Left renal pelvis (tissue), 4 donors: ENCODE results near the gene ITPRID1. TPM values are rescaled to one million over a fixed set of nuclear protein-coding genes. Genes with fewer than 3 reads are reported as not detected.
A peak's percentile ranks its signal among the peaks of the same experiment; 100 is the strongest.
"Not testable (repeated sequence)": the region's sequence is repeated elsewhere in the genome, so short reads cannot be mapped to it uniquely, and the experiment has no call there.

Experiments used
- DNase-seq, 4 donors: peaks; one replicate each; pipeline ENCODE4 v3.0.0-alpha.2; 2013; ENCODE audit warnings: low read depth in 4 of 4, low spot score in 3 of 4
- polyA plus RNA-seq, 4 donors: library from polyadenylated mRNA; unstranded; fragments of 120-200 nt; gene quantifications; one replicate each; pipeline ENCODE4 v1.2.1, GENCODE V29; 2013; ENCODE audit not compliant: insufficient read length in 4 of 4

Gene ITPRID1
- polyA plus RNA-seq, result under 1 TPM in 2 of 4 donors, not detected in 2; 0.11 to 0.18 TPM

- DNase-seq, result no peak
Measured at GRCh38 chr7:31513790-31514189, at the start of gene ITPRID1. Gene ITPRID1 (plus strand): TSS chr7:31514090. CDS start chr7:31553025, 38,935 bp downstream.

DNA sequence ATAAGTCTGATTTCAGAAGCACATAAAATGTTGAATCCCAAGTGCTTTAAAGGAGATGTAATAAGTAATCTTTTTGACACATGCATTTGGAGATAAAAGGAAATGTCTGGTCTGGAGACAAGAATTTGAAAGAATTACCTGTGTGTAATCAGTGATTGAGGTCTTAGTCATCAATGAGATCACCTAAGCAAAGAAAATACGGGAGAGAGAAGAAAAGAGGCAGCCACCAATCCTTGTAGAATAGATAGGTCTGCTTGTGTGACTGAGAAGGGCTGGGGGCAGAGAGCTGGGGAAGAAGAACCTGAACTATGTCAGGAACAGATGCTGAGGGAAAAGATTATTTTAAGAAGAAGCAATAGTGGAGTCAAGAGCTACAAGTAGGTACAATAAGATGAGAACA is 49.3 kb upstream of the ITPRID1 start:
- no peak for DNase-seq

DNA sequence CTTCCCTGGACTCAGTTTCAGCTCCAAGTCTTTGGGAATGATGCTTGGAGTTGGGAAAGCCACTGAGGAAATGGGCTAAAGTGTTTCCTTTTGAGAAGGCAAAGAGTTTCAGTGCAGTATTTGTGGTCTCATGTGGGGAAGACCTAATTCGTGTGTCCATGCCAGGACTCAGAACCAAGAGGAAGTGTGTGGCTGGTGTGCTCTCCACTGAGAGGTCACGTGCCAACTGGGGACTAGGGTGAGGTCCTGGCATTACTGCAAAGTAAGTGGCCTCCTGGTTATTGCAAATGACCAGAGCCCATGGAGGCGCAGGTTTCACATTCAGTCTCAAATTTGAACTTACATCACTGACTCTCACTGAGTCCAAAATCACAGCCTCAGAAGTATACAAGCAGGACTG is 48.6 kb upstream of the ITPRID1 start:
- DNase-seq, result no peak

DNA sequence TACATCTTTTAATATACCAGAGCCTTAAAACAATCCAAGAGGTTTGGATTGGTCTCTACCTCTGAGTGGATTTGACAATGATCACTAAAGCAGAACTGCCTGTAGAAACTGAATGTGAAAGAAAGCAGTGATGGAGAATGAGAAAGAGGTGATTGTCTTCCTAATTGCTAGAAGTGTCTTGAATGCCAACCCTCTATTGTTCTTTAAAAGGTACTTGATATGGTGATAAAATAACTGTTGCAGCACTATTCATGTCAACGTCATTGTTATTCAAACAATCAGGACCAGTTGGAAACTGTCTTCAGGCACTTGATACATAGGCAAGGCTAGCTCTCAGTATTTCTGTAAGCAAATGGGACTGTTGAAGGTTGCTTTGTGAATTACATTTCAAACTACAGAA is 47.9 kb upstream of the ITPRID1 start:
- DNase-seq, result no peak

DNA sequence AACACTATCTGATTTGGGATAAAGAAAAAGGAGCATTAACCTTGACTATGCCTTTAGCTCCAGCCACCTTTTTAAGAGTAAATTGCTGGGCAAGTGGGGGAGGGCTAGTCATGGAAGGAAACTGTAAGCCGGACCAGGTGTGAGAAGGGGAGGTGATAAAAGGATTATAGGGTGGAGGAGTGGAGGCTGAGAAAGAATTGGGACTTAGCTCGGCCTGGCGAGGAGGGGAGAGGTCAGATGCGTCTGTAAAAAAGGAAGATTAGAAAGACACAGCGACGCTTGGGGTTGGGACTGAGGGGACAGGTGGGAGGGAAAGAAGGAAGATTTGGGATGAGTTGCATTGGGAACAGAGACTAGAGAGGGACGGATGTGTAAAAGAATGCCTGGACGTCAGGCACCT is 43.0 kb upstream of the ITPRID1 start:
- DNase-seq, result not testable (repeated sequence)

- no peak for DNase-seq
Measured at GRCh38 chr7:31475368-31475767, 38.5 kb upstream of the ITPRID1 start.

GRCh38 chr7:31476073-31476745 is 37.7 kb upstream of the ITPRID1 start:
- no peak for DNase-seq

DNA sequence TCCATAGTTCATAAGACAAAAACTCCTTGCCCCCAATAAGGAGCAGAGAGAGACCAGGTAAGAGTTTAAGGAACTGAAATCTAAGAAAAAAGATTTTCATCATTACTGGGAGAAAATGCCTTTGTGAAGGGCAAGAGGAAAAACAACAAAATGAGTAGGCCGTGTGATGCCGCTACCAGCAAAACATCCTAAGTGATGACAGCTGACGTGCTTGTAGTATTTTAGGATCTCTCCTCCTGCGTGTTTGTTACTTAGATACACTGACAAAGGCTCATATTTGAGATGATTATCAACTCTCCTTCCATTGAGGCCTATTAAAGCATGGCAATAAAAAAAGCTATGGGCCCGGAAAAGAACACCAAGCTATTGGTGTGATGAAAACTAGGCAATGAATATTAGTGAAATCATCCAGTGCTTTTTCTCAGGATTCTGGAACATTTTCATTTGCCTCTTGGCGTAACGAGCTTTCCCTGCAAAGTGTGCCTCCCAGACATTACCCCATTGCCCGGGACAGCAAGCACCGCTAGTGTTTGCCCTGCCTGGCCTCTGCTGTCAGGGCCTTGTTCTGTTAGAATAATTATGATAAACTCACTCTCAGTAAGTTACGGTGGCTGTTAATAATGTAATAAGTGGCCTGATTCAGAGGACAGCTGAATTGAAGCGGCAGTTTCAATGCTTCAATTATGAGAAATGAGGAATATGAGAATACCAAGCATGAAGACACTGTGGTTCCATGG is 36.8 kb upstream of the ITPRID1 start:
- DNase-seq, result no peak

- no peak for DNase-seq
Measured at GRCh38 chr7:31478018-31478417, 35.9 kb upstream of the ITPRID1 start.

DNA sequence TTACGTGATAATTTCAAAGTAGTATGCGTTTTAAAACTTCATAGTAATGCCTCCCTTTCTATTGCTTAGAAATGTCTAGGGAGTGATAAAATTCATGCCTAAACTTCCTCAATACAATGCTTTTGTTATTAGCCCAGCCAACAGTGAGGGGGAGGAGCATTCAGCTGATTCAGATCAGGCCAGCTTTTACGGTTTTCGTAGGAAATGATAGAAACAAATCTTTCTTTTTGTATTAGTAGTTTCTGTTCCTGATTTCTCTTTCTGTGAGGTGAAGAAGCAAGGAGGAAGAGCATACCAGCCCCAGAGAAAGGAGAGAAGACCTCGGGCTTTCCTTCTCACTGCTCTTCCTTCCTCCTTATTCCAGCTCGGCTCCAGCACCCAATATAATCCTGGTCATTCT is 35.2 kb upstream of the ITPRID1 start:
- no peak for DNase-seq

GRCh38 chr7:31487071-31487470 is 26.8 kb upstream of the ITPRID1 start:
- no peak for DNase-seq

- DNase-seq, result no peak
Measured at GRCh38 chr7:31487476-31487875, 26.4 kb upstream of the ITPRID1 start.

DNA sequence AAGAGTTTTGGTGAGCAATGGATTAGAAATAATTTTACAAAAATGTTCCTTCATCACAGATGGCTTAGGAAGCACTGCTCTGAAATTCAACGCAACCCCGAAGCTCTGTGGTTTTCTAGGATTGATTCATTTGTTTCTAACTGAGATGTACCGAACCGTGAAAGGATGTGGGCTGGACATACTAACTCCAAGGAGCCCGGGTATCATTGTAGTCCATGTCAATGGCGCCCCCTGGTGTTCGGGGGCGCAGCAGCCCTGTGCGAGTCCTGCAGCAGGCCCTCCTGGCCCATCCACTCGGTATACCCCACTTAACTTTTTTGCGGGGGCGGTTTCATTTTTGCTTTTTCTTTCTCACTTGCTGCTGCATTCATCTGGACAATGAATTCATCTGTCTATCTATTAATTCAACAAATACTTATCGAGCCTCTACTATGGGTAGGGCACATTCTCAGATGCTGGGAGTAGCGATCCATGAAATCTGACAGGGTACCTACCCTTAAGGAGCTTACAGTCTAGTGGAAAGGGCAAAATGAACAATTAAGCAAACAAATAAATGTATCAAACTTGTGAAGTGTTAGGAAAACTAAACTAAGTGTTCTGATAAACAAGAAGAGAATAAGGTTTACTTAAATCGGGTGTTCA is 25.2 kb upstream of the ITPRID1 start:
- DNase-seq, result no peak

DNA sequence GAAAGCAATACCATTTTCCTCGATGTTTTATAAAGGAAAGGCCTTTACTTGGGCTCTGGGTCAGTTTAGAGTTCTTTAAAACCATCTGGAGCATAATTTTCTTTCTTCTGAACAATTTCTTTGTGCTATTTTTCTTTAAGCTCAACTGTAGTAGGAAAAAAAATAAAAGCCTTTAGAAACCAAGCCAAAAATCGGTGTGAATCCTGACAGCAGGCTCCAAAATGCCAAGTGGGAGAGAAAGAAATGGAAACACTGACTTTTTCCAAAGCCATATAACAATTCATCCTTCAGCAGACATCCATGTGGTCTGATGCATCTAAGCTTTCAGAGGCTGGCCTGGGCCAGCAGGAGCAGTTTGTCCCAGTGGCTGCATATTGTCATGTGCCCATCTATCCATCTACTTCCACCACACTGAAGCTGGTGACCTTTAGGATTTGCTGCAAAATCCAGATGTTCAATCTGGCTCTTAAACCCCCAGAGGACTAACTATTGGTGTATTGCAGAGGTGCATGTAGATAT is 23.0 kb upstream of the ITPRID1 start:
- no peak for DNase-seq

DNA sequence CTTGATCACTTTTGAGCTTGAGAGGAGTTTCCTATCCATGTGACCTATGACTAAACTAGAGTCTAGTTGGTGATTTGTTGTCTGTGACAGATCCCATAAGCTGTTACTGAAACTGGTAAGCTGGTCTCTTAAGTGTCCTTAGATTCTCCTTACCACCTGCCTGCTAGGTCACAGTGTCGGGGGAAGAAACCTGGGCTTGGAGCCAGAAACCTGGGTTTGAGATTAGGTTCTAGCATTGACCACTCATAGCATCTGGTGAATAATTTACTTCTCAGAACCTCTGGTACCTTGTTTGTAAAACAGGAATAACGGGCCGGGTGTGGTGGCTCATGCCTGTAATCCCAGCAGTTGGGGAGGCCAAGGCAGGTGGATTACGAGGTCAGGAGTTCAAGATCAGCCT is 21.8 kb upstream of the ITPRID1 start:
- no peak for DNase-seq

DNA sequence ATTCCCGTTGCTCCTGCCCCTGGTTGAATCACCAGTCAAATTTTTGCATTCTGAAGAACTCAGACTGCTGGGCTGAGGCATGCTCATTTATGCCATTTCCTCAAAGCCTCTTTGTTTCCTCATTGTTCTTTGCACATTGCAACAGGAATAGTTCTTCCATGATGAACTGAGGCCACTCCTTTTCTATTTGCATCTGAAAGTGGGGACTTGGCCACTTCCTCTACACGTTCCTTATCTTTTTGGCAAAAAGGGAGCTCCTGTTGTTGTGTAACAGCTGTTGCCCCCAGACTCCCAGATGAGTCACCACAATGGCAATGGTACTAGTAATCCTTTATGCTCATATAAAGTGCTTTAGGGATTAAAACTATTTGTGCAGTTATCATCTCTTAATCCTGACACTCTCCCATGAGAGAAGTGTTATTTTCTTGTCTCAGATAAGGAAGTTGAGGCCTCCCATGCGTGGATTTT is 20.1 kb upstream of the ITPRID1 start:
- DNase-seq, result no peak

DNA sequence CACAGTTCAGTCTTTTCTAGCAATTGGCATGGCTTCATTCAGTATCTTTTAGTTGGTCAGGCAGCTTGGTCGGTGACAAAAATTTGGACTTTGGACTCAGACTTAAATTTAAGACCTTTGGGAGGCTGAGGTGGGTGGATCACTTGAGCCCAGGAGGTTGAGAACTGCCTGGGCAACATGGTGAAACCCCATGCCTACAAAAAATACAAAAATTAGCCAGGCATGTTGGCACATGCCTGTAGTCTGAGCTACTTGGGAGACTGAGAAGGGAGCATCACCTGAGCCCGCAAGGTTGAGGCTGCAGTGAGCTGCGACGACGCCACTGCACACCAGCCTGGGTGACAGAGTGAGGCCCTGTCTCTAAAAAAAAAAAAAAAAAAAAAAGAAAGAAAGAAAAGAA is 19.5 kb upstream of the ITPRID1 start:
- DNase-seq, result no peak

- DNase-seq, result no peak
Measured at GRCh38 chr7:31495653-31496052, 18.2 kb upstream of the ITPRID1 start.

DNA sequence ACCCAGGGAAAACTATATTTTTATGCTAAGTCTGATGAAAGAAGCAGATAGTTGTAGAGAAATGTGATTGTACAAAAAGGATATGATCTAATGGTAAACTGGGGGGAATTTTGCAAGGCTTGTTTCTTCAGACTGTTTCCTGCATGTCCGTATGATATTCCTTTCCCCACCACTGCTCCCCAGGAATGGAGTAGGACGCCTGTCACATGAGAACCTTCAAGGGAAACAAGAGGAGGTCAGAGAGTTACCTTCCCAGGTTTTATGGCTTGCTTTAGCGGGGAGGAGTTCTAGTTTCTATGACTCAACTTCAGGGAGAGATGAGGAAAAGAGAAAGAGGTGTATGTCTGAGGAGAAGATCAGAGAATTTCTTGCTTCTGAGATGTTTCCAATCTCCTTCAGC is 16.4 kb upstream of the ITPRID1 start:
- peak in 3 of 4 donors; percentile 8 to 35 (median 20) for DNase-seq

- no peak for DNase-seq
Measured at GRCh38 chr7:31500656-31501055, 13.2 kb upstream of the ITPRID1 start.

DNA sequence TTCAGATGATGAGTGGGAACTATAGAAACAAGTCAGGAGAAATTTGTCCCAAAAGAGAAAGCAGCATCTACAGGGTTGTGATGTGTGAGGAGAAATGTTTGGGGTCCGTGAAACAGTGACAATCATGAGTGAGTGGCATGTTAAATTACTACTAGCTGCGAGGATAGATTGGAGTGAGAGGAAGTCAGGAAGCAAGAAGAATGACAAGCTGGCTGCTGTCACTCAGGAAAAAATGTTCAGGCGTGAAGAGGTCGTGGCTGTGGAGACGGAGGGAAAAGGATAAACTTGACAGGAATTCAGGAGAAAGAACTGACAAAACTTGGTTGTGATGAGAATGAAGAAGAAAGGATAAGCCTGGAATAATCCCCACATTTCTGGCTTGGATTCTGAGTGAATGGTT is 5.1 kb upstream of the ITPRID1 start:
- DNase-seq, result no peak
